Mucosa of descending colon (tissue), 3 donors: ENCODE measurements around the gene SSX4. TPM values are rescaled to one million over a fixed set of nuclear protein-coding genes. Genes with fewer than 3 reads are reported as not detected.
"Not testable (repeated sequence)": the region's sequence is repeated elsewhere in the genome, so short reads cannot be mapped to it uniquely, and the experiment has no call there.

ENCODE experiments used
- ATAC-seq: fragments of 200-7000 bp; cut with Tn5 transposase; one replicate; pipeline ENCODE4 v1.9.1; 2020; ENCODE audit warnings: mild to moderate bottlenecking, moderate library complexity
- DNase-seq, 3 donors: peaks; one replicate each; pipeline ENCODE4 v3.0.0-alpha.2; 2020
- H3K36me3 ChIP-seq: fragments of 200-600 bp; one replicate; pipeline ENCODE4 v1.8.0; 2021; ENCODE audit warnings: low read depth, mild to moderate bottlenecking
- H3K4me1 ChIP-seq: fragments of 200-600 bp; one replicate; pipeline ENCODE4 v1.8.0; 2021; ENCODE audit warnings: low read depth, mild to moderate bottlenecking
- H3K4me3 ChIP-seq: fragments of 200-600 bp; one replicate; pipeline ENCODE4 v1.8.0; 2021; ENCODE audit warnings: mild to moderate bottlenecking
- H3K9me3 ChIP-seq: fragments of 200-600 bp; one replicate; pipeline ENCODE4 v1.8.0; 2021; ENCODE audit warnings: mild to moderate bottlenecking
- intact Hi-C, 2 donors: fragments of 100-400 bp; cut with DNase I in 1 of 2; cut with micrococcal nuclease in 1 of 2; formaldehyde crosslinking; loops; one replicate each; pipeline versions ENCODE4 v1.11.0 to v1.11.1; 2022; cut with DNase I, micrococcal nuclease
- total RNA-seq, 3 donors: library from RNA; stranded (reverse); fragmentation: NEBNext Ultra II Directional in 2 of 3; extraction: Animal tissue kit (Norgen Biotek cat#: 25700) in 2 of 3; gene quantifications; one replicate each; pipeline versions ENCODE4 v1.2.1 to v1.2.4, GENCODE V29; 2021 to 2023
- donor health status: DM: no; HTN: no; CAD: no; lungs with moderate emphysema.
- donor health status: DM: no; HTN: no; CAD: no.
- donor health status: DM: no; HTN: yes; CAD: no.

Gene SSX4
- total RNA-seq, 3 donors from 2014 or later: not detected

DNA sequence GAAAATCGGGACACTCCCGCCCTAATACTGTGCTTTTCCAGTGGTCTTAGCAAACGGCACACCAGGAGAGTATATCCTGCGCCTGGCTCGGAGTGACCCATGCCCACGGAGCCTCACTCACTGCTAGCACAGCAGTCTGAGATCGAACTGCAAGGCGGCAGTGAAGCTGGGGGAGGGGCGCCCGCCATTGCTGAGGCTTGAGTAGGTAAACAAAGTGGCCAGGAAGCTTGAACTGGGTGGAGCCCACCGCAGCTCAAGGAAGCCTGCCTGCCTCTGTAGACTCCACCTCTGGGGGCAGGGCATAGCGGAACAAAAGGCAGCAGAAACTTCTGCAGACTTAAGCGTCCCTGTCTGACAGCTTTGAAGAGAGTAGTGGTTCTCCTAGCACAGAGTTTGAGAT lies 50.4 kb downstream of the SSX4 start:
- H3K36me3 ChIP-seq, intact Hi-C loops, H3K4me3 ChIP-seq, H3K4me1 ChIP-seq, ATAC-seq, H3K9me3 ChIP-seq: not testable (repeated sequence)
- DNase-seq: peak; percentile 2 to 51 (median 27)

Other genes starting within 250 kb of the SSX4 start
- not detected for gene SSX5, start 186.7 kb upstream of the SSX4 start, total RNA-seq
- not detected for gene SSX1, start 128.1 kb upstream of the SSX4 start, total RNA-seq
- not detected for gene SSX3, start 26.8 kb upstream of the SSX4 start, total RNA-seq
- not detected for gene SSX4B, start 28.4 kb downstream of the SSX4 start, total RNA-seq
- 10 to 100 TPM in 1 of 3 donors, 1 to 10 TPM in 2; 7.3 to 25.9 (median 9.7) TPM for gene SLC38A5, start 86.7 kb downstream of the SSX4 start, total RNA-seq
- gene FTSJ1, start 92.7 kb downstream of the SSX4 start, total RNA-seq: 10 to 100 TPM; 22.1 to 22.8 (median 22.7) TPM
- gene PORCN, start 125.5 kb downstream of the SSX4 start, total RNA-seq: 1 to 10 TPM; 3.9 to 9.2 (median 6.3) TPM
- gene EBP, start 138.3 kb downstream of the SSX4 start, total RNA-seq: 100 to 1,000 TPM in 2 of 3 donors, 10 to 100 TPM in 1; 60.5 to 161 (median 158) TPM
- 10 to 100 TPM in 2 of 3 donors, 1 to 10 TPM in 1; 8.6 to 14.6 (median 11.6) TPM for gene TBC1D25, start 156.2 kb downstream of the SSX4 start, total RNA-seq
- 100 to 1,000 TPM in 2 of 3 donors, 10 to 100 TPM in 1; 88.4 to 406 (median 123) TPM for gene RBM3, start 190.9 kb downstream of the SSX4 start, total RNA-seq
- 100 to 1,000 TPM; 124 to 139 (median 128) TPM for gene WDR13, start 214.0 kb downstream of the SSX4 start, total RNA-seq